Fibroblast of villous mesenchyme (primary cell): ENCODE measurements around the gene ACVR1B. TPM values are rescaled to one million over a fixed set of nuclear protein-coding genes. Genes with fewer than 3 reads are reported as not detected.

ENCODE experiments used
- DNase-seq: peaks from one replicate; pipeline ENCODE4 v3.0.0-alpha.2; 2010; ENCODE audit warnings: low read depth
- H3K4me3 ChIP-seq: 2 replicates; pipeline ENCODE4 v1.5.1; 2011; ENCODE audit warnings: low read depth, mild to moderate bottlenecking, low read length
- total RNA-seq: library from RNA; depleted of rRNA; stranded (reverse); fragments of >200 nt; gene quantifications from 2 replicates; pipeline ENCODE4 v1.2.3, GENCODE V29; 2012
- TF ChIP-seq, protein P1 (sequence below): IDR thresholded peaks from 2 replicates; pipeline ENCODE4 v1.5.1; 2012; ENCODE audit warnings: low read depth, mild to moderate bottlenecking, low read length; ENCODE audit not compliant: insufficient read depth

The ACVR1B gene
- total RNA-seq, 1 donor: 6.5 TPM

- TF ChIP-seq, protein P1, sequence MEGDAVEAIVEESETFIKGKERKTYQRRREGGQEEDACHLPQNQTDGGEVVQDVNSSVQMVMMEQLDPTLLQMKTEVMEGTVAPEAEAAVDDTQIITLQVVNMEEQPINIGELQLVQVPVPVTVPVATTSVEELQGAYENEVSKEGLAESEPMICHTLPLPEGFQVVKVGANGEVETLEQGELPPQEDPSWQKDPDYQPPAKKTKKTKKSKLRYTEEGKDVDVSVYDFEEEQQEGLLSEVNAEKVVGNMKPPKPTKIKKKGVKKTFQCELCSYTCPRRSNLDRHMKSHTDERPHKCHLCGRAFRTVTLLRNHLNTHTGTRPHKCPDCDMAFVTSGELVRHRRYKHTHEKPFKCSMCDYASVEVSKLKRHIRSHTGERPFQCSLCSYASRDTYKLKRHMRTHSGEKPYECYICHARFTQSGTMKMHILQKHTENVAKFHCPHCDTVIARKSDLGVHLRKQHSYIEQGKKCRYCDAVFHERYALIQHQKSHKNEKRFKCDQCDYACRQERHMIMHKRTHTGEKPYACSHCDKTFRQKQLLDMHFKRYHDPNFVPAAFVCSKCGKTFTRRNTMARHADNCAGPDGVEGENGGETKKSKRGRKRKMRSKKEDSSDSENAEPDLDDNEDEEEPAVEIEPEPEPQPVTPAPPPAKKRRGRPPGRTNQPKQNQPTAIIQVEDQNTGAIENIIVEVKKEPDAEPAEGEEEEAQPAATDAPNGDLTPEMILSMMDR: no peak
- no peak for DNase-seq
- no peak overlapping the region for H3K4me3 ChIP-seq
These were observed 86.9 kb downstream of the ACVR1B start for GRCh38 chr12:52038447-52038846.

GRCh38 chr12:52041035-52041434 is 89.5 kb downstream of the ACVR1B start:
- H3K4me3 ChIP-seq: no peak overlapping the region
- no peak for DNase-seq
- TF ChIP-seq, protein P1: no peak

DNA sequence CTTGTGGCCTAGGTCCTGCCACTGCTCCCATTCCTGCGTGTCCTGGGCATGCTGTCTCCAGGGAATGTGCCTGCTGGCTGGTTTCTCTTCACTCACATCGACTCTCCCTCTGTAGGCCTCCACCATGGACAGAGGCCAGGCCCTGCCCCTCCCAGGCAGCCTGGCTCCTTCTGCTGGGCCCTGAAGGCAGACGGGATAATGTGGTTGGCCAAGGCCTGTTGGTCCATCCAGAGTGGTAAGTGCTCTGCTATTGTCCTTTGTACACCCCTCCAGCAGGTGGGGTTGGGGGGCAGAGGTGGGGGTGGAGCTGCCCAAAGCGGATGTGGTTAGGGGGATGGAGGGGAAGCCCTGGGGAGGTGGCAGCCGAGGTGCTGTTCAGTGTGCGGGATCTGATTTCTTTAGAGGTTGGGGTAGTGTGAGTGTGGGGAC is 90.2 kb downstream of the ACVR1B start:
- TF ChIP-seq, protein P1: no peak
- no peak overlapping the region for H3K4me3 ChIP-seq
- peak; percentile 41 for DNase-seq

GRCh38 chr12:52042706-52043385 is 91.3 kb downstream of the ACVR1B start:
- no peak for DNase-seq
- no peak overlapping the region for H3K4me3 ChIP-seq
- TF ChIP-seq, protein P1: no peak

DNA sequence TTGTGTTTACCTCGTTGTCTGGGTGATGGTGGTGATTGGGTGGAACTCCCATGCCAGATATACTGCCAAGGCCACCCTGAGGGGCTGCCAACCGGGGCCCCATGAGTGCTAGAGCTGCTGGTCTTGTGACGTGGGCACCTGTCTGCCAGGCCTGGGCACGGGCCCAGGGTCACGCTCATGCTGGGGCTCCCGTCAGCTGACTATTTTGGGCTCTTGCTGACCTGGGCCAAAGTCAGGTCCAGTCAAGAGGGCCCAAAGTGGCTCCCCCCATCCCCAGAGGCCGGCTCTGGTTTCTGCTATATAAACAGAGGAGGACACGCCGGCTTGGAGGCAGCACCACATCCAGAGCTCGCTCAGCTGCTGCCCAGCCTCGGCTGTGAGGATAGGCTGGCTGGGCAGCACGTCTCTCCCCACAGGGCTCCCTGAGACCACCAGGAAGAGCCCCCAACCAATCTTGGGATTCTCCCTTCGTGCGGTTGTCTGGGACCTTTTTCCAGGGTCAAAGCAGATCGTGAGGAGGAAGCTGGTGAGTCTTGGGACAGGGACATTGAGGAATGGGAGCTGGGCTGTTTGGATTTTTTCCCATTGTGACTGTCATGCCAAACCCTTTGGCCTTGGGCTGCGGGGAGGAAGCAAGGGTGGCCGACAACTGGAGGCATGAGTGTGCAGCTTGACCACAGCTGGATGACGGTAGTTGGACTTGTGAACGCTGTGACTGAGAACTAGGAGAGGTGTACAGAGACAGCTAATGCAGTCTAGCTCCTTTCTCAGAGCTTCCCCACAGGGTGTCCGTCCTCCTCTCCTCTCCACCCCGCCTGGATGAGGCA is 92.1 kb downstream of the ACVR1B start:
- H3K4me3 ChIP-seq: no peak overlapping the region
- TF ChIP-seq, protein P1: no peak
- DNase-seq: no peak

DNA sequence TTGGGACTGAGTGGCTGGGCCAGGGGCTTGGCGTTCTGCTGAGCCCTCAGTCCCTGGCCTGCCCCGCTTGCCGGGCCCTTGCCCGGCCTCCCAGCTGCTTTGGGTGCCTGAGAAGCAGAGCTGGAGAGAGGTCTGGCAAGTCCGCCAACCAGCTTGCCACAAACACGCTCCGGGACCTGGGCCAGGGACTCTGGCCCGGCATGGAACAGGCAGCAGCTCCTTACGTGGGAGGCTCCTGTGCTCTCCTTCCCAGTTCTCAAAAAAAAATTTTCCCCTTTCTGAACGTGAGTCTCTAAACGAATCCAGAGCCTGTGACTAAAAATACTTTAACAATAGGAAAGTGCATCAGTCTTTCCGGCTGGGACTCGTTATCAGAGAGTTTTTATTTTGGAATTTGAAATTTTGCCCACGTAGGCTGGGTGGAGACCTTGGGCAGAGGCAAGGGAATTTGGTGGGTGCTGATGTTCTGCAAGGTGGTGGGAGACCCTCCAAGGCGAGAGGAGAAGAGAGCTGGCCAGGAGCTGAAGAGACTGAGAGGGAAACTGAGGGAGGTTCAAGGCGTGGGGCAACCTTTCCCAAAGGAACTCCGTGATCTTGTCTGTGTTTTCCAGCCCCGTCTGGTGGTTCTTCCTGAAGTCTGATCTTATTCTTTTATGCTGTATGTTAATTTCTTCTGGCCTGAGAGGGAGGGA is 92.9 kb downstream of the ACVR1B start:
- no peak overlapping the region for H3K4me3 ChIP-seq
- peak; percentile 83 for DNase-seq
- TF ChIP-seq, protein P1: no peak
